Type B pancreatic cell (in vitro differentiated cells): ENCODE results near the gene GGA2. TPM values are rescaled to one million over a fixed set of nuclear protein-coding genes. Genes with fewer than 3 reads are reported as not detected.
"Not testable (repeated sequence)": the region's sequence is repeated elsewhere in the genome, so short reads cannot be mapped to it uniquely, and the experiment has no call there.

Source experiments
- DNase-seq: peaks from one replicate; pipeline ENCODE4 v3.0.0; 2021; ENCODE audit warnings: mixed read lengths; ENCODE audit not compliant: unreplicated experiment; ENCODE audit errors: extremely low spot score
- H3K27ac Mint-ChIP-seq: 2 replicates; pipeline ENCODE4 v1.8.0; 2021; ENCODE audit warnings: mild to moderate bottlenecking, mixed read lengths
- H3K27me3 Mint-ChIP-seq: 2 replicates; pipeline ENCODE4 v1.8.0; 2021; ENCODE audit warnings: mixed read lengths
- H3K36me3 Mint-ChIP-seq: 2 replicates; pipeline ENCODE4 v1.8.0; 2021; ENCODE audit warnings: mixed read lengths
- H3K4me1 Mint-ChIP-seq: one replicate; pipeline ENCODE4 v1.8.0; 2021; ENCODE audit warnings: mixed read lengths; ENCODE audit not compliant: unreplicated experiment
- H3K4me3 Mint-ChIP-seq: 2 replicates; pipeline ENCODE4 v1.8.0; 2021; ENCODE audit warnings: mild to moderate bottlenecking, mixed read lengths
- H3K9me3 Mint-ChIP-seq: 2 replicates; pipeline ENCODE4 v1.8.0; 2021; ENCODE audit warnings: mixed read lengths
- total RNA-seq: library from RNA; stranded (reverse); gene quantifications from 2 replicates; pipeline ENCODE4 v1.2.1, GENCODE V29; 2021; ENCODE audit warnings: low replicate concordance
- TF ChIP-seq, protein P1 (sequence below): fragments of 200-600 bp; sonication (generic); conservative IDR thresholded peaks from 2 replicates; pipeline ENCODE4 v1.5.0; 2021; ENCODE audit warnings: antibody characterized with exemption, mild to moderate bottlenecking

GGA2 gene
- total RNA-seq, 1 donor from 2014 or later, result 105 TPM

DNA sequence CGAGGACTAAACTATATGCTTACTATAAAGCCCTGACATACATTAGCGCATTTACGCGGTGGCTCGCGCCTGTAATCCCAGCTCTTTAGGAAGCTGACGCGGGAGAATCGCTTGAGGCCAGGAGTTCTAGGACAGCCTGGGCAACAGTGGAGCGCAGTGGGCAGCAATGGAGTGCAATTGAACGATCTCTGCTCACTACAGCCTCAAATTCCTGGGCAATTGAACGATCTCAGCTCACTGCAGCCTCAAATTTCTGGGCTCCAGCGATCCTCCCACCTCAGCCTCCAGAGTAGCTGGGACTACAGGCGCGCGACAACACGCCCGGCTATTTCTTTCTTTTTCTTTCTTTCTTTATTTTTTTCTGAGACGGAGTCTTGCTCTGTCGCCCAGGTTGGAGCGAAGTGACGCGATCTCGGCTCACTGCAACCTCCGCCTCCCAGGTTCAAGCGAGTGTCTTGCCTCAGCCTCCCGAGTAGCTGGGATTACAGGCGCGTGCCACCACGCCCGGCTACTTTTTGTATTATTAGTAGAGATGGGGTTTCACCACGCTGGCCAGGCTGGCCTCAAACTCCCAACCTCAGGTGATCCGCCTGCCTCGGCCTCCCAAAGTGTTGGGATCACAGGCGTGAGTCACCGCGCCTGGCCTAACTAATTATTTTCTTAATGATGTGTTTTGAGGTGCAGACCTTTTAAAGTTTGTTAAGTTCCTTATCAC lies 56.8 kb downstream of the GGA2 start:
- Mint-ChIP-seq H3K9me3 (no peaks in the 10 kb centered on the region), H3K4me1 (peaks cover 16% of the 10 kb centered on the region), H3K36me3 (no peaks in the 10 kb centered on the region), H3K4me3 (peak overlapping the region; percentile 92), H3K27ac (peak overlapping the region; percentile 88), H3K27me3 (no peaks in the 10 kb centered on the region)
- TF ChIP-seq, protein P1, sequence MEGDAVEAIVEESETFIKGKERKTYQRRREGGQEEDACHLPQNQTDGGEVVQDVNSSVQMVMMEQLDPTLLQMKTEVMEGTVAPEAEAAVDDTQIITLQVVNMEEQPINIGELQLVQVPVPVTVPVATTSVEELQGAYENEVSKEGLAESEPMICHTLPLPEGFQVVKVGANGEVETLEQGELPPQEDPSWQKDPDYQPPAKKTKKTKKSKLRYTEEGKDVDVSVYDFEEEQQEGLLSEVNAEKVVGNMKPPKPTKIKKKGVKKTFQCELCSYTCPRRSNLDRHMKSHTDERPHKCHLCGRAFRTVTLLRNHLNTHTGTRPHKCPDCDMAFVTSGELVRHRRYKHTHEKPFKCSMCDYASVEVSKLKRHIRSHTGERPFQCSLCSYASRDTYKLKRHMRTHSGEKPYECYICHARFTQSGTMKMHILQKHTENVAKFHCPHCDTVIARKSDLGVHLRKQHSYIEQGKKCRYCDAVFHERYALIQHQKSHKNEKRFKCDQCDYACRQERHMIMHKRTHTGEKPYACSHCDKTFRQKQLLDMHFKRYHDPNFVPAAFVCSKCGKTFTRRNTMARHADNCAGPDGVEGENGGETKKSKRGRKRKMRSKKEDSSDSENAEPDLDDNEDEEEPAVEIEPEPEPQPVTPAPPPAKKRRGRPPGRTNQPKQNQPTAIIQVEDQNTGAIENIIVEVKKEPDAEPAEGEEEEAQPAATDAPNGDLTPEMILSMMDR, result no peak
- no peak for DNase-seq

DNA sequence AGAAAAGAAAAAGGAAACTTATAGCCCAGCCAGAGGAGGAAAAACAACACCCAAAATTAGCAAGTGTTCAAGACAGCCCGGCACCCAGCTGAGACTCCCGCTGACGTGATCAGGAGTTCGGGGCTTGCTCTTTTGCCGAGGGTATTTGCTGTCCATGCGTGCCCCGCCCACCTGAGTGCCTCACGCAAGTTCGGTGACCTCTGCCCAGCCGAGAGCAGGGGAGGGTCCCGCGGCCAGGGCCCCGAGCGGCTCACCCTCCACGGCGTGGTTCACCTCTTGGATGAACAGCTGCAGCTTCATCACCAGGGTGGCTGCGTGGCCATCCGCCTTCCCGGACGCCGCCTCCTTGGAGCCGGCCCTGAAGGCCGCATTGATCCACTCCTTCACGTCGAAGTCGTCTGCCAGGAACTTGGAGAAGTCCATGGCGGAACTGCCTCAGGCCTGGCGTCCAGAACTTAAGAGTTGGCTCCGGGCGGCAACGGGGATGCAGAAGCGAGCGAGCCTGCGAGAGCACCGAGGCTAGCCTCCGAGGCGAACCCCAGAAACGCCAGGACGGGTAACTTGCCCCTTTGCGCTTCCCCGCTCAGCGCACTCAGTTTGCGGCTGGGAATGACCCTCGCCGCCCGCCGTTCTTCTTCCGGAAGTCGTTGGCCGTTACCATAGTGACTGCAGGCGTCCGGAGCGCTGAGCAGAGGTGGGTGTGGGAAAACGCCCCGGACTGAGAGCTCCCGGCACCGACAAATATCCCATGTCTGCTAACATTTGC lies 57.5 kb downstream of the GGA2 start, which contains the start of gene COG7:
Gene COG7, minus strand, starts transcription at position 618 of the 766 bp plus-strand sequence. Its CDS starts 195 bp downstream, at position 423.
- peak within 1 kb of the TSS; percentile 88 for H3K27ac Mint-ChIP-seq
- peak within 1 kb of the TSS; percentile 92 for H3K4me3 Mint-ChIP-seq
- DNase-seq, result peak; percentile 91
- H3K27me3 Mint-ChIP-seq, result no peaks in the 10 kb centered on the region
- TF ChIP-seq, protein P1, result no peak
- H3K9me3 Mint-ChIP-seq, result no peaks in the 10 kb centered on the region
- H3K36me3 Mint-ChIP-seq, result no peaks in the 10 kb centered on the region
- peaks cover 18% of the 10 kb centered on the region for H3K4me1 Mint-ChIP-seq

DNA sequence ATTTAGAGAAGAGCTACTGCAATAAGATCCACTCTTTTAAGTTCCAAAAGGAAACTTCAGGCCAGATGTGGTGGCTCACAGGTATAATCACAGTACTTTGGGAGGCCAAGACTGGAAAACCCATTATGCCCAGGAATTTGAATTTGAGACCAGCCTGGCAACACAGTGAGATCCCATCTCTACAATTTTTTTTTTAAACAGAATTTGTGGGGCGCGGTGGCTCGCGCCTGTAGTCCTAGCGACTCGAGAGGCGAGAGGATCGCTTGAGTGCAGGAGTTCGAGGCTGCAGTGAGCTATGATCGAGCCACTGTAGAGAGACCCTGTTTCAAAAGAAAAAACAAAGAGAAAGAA lies 58.1 kb downstream of the GGA2 start:
- Mint-ChIP-seq H3K4me3 (peak overlapping the region; percentile 92), H3K27ac (peak overlapping the region; percentile 88), H3K4me1 (peaks cover 18% of the 10 kb centered on the region), H3K27me3 (no peaks in the 10 kb centered on the region), H3K36me3 (no peaks in the 10 kb centered on the region), H3K9me3 (no peaks in the 10 kb centered on the region)
- no peak for DNase-seq
- TF ChIP-seq, protein P1, result no peak

DNA sequence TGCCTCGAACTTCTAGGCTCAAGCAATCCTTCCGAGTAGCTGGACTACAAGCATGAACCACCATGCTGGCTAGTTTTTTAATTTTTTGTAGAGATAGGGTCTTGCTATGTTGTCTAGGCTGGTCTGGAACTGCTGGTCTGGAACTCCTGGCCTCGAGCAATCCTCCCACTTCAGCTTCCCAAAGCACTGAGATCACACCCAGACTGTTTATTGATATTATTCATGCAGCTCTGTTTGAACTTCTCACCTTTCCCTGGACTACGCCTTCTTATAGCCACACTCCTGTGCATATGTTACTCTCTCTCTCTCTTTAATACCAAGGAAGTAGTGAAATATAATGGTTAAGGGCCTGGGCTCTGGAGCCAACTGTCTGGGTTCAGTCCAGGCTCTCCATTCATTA lies 61.9 kb downstream of the GGA2 start:
- H3K9me3 Mint-ChIP-seq, result no peaks in the 10 kb centered on the region
- H3K4me1 Mint-ChIP-seq, result peaks cover 18% of the 10 kb centered on the region
- no peak overlapping the region for H3K27ac Mint-ChIP-seq
- TF ChIP-seq, protein P1, result no peak
- H3K27me3 Mint-ChIP-seq, result no peaks in the 10 kb centered on the region
- DNase-seq, result no peak
- no peak overlapping the region for H3K4me3 Mint-ChIP-seq
- H3K36me3 Mint-ChIP-seq, result peaks cover 3% of the 10 kb centered on the region

DNA sequence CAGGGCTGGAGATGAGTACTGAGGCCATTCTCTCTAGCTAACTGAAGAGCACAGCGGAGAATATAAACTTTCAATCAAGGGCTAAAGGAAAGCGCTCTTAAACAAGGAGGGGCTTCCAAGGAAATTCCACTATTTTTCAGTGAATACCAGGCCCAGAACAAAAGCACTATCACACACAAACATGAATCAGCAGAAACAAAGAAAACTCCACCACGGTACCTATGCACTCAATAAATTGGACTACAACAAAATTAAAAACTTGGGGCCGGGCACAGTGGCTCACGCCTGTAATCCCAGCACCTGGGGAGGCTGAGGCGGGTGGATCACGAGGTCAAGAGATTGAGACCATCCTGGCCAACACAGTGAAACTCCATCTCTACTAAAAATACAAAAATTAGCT lies 72.8 kb downstream of the GGA2 start:
- not testable (repeated sequence) for H3K4me1 Mint-ChIP-seq, H3K9me3 Mint-ChIP-seq, H3K4me3 Mint-ChIP-seq, DNase-seq, H3K27ac Mint-ChIP-seq, H3K27me3 Mint-ChIP-seq
- peaks cover 21% of the 10 kb centered on the region for H3K36me3 Mint-ChIP-seq

DNA sequence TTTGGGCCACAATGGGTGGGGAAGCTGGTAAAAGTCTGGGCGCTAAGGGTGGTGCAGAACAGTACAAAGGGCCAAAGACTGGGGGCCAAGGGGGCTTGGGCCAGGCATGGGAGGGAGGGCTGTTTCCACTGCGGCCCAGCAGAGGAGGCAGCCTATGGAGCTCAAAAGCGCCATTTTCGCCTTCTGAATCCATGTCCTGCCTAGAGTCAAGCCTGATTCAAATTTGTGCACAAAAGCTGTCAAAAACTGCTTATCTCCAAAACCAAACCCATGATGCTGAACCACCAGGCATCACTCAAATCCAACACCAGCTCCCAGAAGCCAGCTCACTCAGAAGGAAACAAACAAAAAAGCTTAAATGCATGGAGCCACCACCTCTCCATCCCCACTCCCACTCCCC lies 73.3 kb downstream of the GGA2 start:
- no peaks in the 10 kb centered on the region for H3K9me3 Mint-ChIP-seq
- H3K27me3 Mint-ChIP-seq, result no peaks in the 10 kb centered on the region
- H3K4me3 Mint-ChIP-seq, result no peak overlapping the region
- TF ChIP-seq, protein P1, result no peak
- H3K4me1 Mint-ChIP-seq, result peaks cover 4% of the 10 kb centered on the region
- H3K36me3 Mint-ChIP-seq, result peaks cover 21% of the 10 kb centered on the region
- no peak overlapping the region for H3K27ac Mint-ChIP-seq
- no peak for DNase-seq
